Measurements from ENCODE around the gene CCDC91. TPM values are rescaled to one million over a fixed set of nuclear protein-coding genes. Genes with fewer than 3 reads are reported as not detected.

The CCDC91 gene
- total and polyA plus RNA-seq, 9 of the 15 experiments (the other 6 are each of a cell fraction or from before 2014, with no cell fraction given), result 10.1 to 31.1 (median 26.3) TPM

GRCh38 chr12:28460420-28461130 is 270.3 kb downstream of the CCDC91 start:
- no peak overlapping the region for H3K27ac ChIP-seq (ENCODE audit: extremely low read depth, low read depth, low read length)
- H2AFZ ChIP-seq (ENCODE audit: low read depth, low read length), result no peak overlapping the region
- intact Hi-C loops (cut with micrococcal nuclease) (no loop called here), in situ Hi-C loops (cut with MboI) (no loop called here)
- H3K36me3 ChIP-seq (ENCODE audit: control insufficient read depth, insufficient read depth, low read length), result no peaks in the 10 kb centered on the region
- H3K27me3 ChIP-seq (ENCODE audit: control insufficient read depth in 2 of 2, insufficient read depth in 2 of 2, low read length in 2 of 2), result no peaks in the 10 kb centered on the region
- TF ChIP-seq SFPQ (IDR thresholded peaks at IDR 0.05; ENCODE audit: low read depth, low read length), result no peak
- TF ChIP-seq ZNF668 (CRISPR knock-in tag; IDR thresholded peaks at IDR 0.05), result no peak
- TF ChIP-seq RBM34 (IDR thresholded peaks at IDR 0.05; ENCODE audit: borderline replicate concordance, insufficient read depth, low read length), result no peak
- no peak for TF ChIP-seq DPF2 (IDR thresholded peaks at IDR 0.05)
- TF ChIP-seq SREBF1 (IDR thresholded peaks at IDR 0.05; ENCODE audit: borderline replicate concordance, low read depth, low read length), result no peak
- TF ChIP-seq PTRF (tag; IDR thresholded peaks at IDR 0.05), result no peak
- no peak for TF ChIP-seq ZNF445 (CRISPR knock-in tag; IDR thresholded peaks at IDR 0.05; ENCODE audit: low read depth)
- no peaks in the 10 kb centered on the region for H3K9me1 ChIP-seq (ENCODE audit: control insufficient read depth, insufficient read depth, low read length)
- no peak overlapping the region for H3K4me2 ChIP-seq (ENCODE audit: insufficient read depth, low read length)
- BruUV-seq (replicated peaks), result no TSS peak
- ATAC-seq, result no peak
- H3K9ac ChIP-seq (ENCODE audit: insufficient read depth in 1 of 2, low read depth in 2 of 2, low read length in 2 of 2), result no peak overlapping the region
- H3K79me2 ChIP-seq (ENCODE audit: control insufficient read depth, insufficient read depth, low read length), result no peaks in the 10 kb centered on the region
- CTCF ChIA-PET (ENCODE audit: low intra/inter-chr PET ratio), result no interaction called here
- no peak for FAIRE-seq
- H3K4me1 ChIP-seq (replicated peaks in 1 of 2; ENCODE audit: control insufficient read depth in 2 of 2, insufficient read depth in 2 of 2, low read length in 2 of 2), result no peaks in the 10 kb centered on the region
- H4K20me1 ChIP-seq (replicated peaks; ENCODE audit: control insufficient read depth, insufficient read depth, low read length), result no peaks in the 10 kb centered on the region
- DNase-seq (ENCODE audit: extremely low read depth in 1 of 4, low spot score in 3 of 4), result no peak
- no peaks in the 10 kb centered on the region for H3K9me3 ChIP-seq (replicated peaks; ENCODE audit: control insufficient read depth, insufficient read depth, low read depth, low read length)
- POLR2A ChIA-PET, result no interaction called here
- WGBS (ENCODE audit: insufficient coverage, low coverage, missing lambda C conversion rate), result 67% methylated on average over 2 of the region's 2 CpGs
- H3K4me3 ChIP-seq, result no peak overlapping the region
